DOHH2 (cell line): Measurements from ENCODE around the gene PIK3CB.

Experiments
- CTCF ChIP-seq: fragments of 200-600 bp; sonication (generic); IDR thresholded peaks from one replicate; pipeline ENCODE4 v1.5.1; 2014; ENCODE audit warnings: antibody characterized with exemption, mild to moderate bottlenecking, low read depth, low read length; ENCODE audit not compliant: poor library complexity, severe bottlenecking
- EZH2phosphoT487 ChIP-seq: fragments of 200-600 bp; sonication (generic); IDR thresholded peaks from 2 replicates; pipeline ENCODE4 v1.6.1; 2017; ENCODE audit warnings: borderline replicate concordance, mild to moderate bottlenecking, antibody characterized with exemption, low read length, moderate library complexity, mixed read lengths

- TF ChIP-seq CTCF, result no peak
- no peak for TF ChIP-seq EZH2phosphoT487
These were observed 33.3 kb upstream of the PIK3CB start for GRCh38 chr3:138867996-138868395.
